ENCODE data around the gene CKAP5. TPM values are rescaled to one million over a fixed set of nuclear protein-coding genes. Genes with fewer than 3 reads are reported as not detected.

CKAP5 gene
- total RNA-seq, 4 donors from 2014 or later, result 29.3 to 36.2 (median 31.3) TPM

DNA sequence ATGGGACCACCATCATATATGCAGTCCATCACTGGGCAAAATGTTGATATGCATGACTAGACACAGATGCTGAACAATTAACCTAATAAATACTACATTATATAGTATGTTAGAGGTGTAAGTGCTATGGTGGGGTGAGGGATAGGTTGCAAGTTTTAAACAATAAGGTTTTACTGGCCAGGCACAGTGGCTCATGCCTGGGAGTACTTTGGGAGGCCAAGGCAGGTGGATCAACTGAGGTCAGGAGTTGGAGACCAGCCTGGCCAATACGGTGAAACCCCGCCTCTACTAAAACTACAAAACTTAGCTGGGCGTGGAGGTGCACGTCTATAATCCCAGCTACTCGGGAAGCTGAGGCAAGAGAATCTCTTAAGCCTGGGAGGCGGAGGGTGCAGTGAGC, 98.9 kb downstream of the CKAP5 start:
- no peak overlapping the region for H3K4me3 ChIP-seq (ENCODE audit: low read depth, poor library complexity, severe bottlenecking)
- no peak for TF ChIP-seq CTCF (IDR thresholded peaks at IDR 0.05)
- TF ChIP-seq POLR2A (IDR thresholded peaks at IDR 0.05), result no peak
- peak in 1 of 2 donors; percentile 17 for DNase-seq (ENCODE audit: low spot score in 2 of 2)
- 93 to 95% methylated on average over 6 of the region's 6 CpGs for WGBS, 2 donors
- intact Hi-C loops (cut with DNase I; ENCODE audit: low total_unique reads), result no loop called here

DNA sequence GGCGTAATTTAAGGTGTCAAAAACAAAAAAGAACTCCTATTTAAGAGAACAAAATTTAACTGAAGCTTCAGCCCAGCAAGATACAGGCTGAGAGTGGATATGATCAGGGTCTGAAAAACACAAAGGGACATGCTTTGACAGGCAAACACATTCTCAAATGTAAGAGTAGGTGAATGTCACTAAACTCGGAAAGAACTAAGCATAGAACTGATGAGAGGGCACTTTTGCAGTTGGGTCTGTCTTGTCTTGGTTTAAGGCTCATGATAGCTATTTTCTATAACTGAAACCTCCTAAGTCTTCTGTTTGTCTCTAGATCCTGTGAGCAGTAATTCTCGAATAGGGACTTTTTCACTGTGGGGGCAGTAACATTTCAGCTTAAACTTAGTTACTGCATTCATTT, 100.1 kb downstream of the CKAP5 start:
- 88 to 93% methylated on average over 3 of the region's 3 CpGs for WGBS, 2 donors
- TF ChIP-seq POLR2A (IDR thresholded peaks at IDR 0.05), result no peak
- no peak for TF ChIP-seq CTCF (IDR thresholded peaks at IDR 0.05)
- DNase-seq (ENCODE audit: low spot score in 2 of 2), result no peak
- H3K4me3 ChIP-seq (ENCODE audit: low read depth, poor library complexity, severe bottlenecking), result no peak overlapping the region
- intact Hi-C loops (cut with DNase I; ENCODE audit: low total_unique reads), result no loop called here

GRCh38 chr11:46745328-46745727, 100.8 kb downstream of the CKAP5 start:
- no peak for TF ChIP-seq POLR2A (IDR thresholded peaks at IDR 0.05)
- TF ChIP-seq CTCF (IDR thresholded peaks at IDR 0.05), result no peak
- 85 to 94% methylated on average over 1 of the region's 1 CpG for WGBS, 2 donors
- H3K4me3 ChIP-seq (ENCODE audit: low read depth, poor library complexity, severe bottlenecking), result no peak overlapping the region
- no peak for DNase-seq (ENCODE audit: low spot score in 2 of 2)
- intact Hi-C loops (cut with DNase I; ENCODE audit: low total_unique reads), result no loop called here

- intact Hi-C loops (cut with DNase I; ENCODE audit: low total_unique reads), result no loop called here
- TF ChIP-seq POLR2A (IDR thresholded peaks at IDR 0.05), result no peak
- no peak for TF ChIP-seq CTCF (IDR thresholded peaks at IDR 0.05)
- WGBS, 2 donors, result 83 to 87% methylated on average over 10 of the region's 10 CpGs
- DNase-seq (ENCODE audit: low spot score in 2 of 2), result peak in 1 of 2 donors; percentile 48
- H3K4me3 ChIP-seq (ENCODE audit: low read depth, poor library complexity, severe bottlenecking), result no peak overlapping the region
Observed at GRCh38 chr11:46743693-46744339, 102.3 kb downstream of the CKAP5 start.

GRCh38 chr11:46743043-46743442, 103.0 kb downstream of the CKAP5 start:
- DNase-seq (ENCODE audit: low spot score in 2 of 2), result no peak
- WGBS, 2 donors, result 89 to 93% methylated on average over 2 of the region's 2 CpGs
- no peak overlapping the region for H3K4me3 ChIP-seq (ENCODE audit: low read depth, poor library complexity, severe bottlenecking)
- intact Hi-C loops (cut with DNase I; ENCODE audit: low total_unique reads), result no loop called here
- TF ChIP-seq CTCF (IDR thresholded peaks at IDR 0.05) (no peak), POLR2A (IDR thresholded peaks at IDR 0.05) (no peak)

Measured in lower leg skin (tissue), 4 donors.